Left ventricle myocardium inferior (tissue), 1 donor: ENCODE results near the gene MTCL1. TPM values are rescaled to one million over a fixed set of nuclear protein-coding genes. Genes with fewer than 3 reads are reported as not detected.

ENCODE experiments used
- DNase-seq: peaks from one replicate; pipeline ENCODE4 v3.0.0-alpha.2; 2020
- H3K27ac ChIP-seq: fragments of 200-600 bp; replicated peaks from 2 replicates; pipeline ENCODE4 v1.8.0; 2021
- H3K27me3 ChIP-seq: fragments of 200-600 bp; 2 replicates; pipeline ENCODE4 v1.8.0; 2021; ENCODE audit warnings: low read depth
- H3K36me3 ChIP-seq: fragments of 200-600 bp; 2 replicates; pipeline ENCODE4 v1.8.0; 2021
- H3K4me1 ChIP-seq: fragments of 200-600 bp; 2 replicates; pipeline ENCODE4 v1.8.0; 2021
- H3K4me3 ChIP-seq: fragments of 200-600 bp; 2 replicates; pipeline ENCODE4 v1.8.0; 2021; ENCODE audit warnings: mild to moderate bottlenecking, moderate library complexity
- H3K9me3 ChIP-seq: fragments of 200-600 bp; replicated peaks from 2 replicates; pipeline ENCODE4 v1.8.0; 2021
- intact Hi-C: fragments of 100-400 bp; cut with micrococcal nuclease; formaldehyde crosslinking; loops from one replicate; pipeline ENCODE4 v1.11.0; 2022
- total RNA-seq: library from RNA; stranded (reverse); fragmentation: NEBNext Ultra II Directional; extraction: Animal tissue kit (Norgen Biotek cat#: 25700); gene quantifications from one replicate; pipeline ENCODE4 v1.2.1, GENCODE V29; 2021
- TF ChIP-seq, protein P1 (sequence below): fragments of 200-600 bp; IDR thresholded peaks from 2 replicates; pipeline ENCODE4 v1.8.0; 2021; ENCODE audit warnings: antibody characterized with exemption, mild to moderate bottlenecking, borderline replicate concordance
- donor health status: DM: no; HTN: yes; CAD: no; lungs with severe emphysema.

Gene MTCL1
- total RNA-seq, 1 donor from 2014 or later: 9.1 TPM

DNA sequence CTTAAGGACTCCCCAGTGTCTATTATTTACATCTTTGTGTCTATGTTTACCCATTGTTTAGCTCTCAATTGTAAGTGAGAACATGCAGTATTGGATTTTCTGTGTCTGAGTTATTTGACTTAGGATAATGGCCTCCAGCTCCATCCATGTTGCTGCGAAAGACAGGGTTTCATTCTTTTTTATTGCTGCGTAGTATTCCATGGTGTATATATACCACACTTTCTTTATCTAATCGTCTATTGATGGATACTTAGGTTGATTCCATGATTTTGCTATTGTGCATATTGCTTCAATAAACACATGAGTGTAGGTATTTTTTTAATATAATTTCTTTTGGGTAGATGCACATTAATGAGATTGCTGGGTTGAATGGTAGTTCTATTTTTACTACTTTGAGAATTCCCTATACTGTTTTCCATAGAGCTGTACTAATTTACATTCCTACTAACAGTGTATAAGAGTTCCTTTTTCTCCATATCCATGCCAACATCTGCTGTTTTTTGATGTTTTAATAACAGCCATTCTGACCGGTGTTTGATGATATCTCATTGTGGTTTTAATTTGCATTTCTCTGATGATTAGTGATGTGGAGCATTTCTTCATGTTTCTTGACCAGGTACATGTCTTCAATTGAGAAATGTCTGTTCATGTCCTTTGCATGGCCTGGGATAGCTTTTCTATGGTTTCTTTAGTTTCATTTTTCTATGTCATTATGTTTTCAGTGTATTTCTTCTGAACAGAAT, 21.8 kb downstream of the MTCL1 start:
- no peak for DNase-seq
- H3K4me3 ChIP-seq: no peak overlapping the region
- H3K27me3 ChIP-seq: no peaks in the 10 kb centered on the region
- peaks cover 5% of the 10 kb centered on the region for H3K9me3 ChIP-seq
- H3K36me3 ChIP-seq: no peaks in the 10 kb centered on the region
- peaks cover 15% of the 10 kb centered on the region for H3K4me1 ChIP-seq
- no peak overlapping the region for H3K27ac ChIP-seq
- TF ChIP-seq, protein P1, sequence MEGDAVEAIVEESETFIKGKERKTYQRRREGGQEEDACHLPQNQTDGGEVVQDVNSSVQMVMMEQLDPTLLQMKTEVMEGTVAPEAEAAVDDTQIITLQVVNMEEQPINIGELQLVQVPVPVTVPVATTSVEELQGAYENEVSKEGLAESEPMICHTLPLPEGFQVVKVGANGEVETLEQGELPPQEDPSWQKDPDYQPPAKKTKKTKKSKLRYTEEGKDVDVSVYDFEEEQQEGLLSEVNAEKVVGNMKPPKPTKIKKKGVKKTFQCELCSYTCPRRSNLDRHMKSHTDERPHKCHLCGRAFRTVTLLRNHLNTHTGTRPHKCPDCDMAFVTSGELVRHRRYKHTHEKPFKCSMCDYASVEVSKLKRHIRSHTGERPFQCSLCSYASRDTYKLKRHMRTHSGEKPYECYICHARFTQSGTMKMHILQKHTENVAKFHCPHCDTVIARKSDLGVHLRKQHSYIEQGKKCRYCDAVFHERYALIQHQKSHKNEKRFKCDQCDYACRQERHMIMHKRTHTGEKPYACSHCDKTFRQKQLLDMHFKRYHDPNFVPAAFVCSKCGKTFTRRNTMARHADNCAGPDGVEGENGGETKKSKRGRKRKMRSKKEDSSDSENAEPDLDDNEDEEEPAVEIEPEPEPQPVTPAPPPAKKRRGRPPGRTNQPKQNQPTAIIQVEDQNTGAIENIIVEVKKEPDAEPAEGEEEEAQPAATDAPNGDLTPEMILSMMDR: no peak
- intact Hi-C loops: no loop called here

DNA sequence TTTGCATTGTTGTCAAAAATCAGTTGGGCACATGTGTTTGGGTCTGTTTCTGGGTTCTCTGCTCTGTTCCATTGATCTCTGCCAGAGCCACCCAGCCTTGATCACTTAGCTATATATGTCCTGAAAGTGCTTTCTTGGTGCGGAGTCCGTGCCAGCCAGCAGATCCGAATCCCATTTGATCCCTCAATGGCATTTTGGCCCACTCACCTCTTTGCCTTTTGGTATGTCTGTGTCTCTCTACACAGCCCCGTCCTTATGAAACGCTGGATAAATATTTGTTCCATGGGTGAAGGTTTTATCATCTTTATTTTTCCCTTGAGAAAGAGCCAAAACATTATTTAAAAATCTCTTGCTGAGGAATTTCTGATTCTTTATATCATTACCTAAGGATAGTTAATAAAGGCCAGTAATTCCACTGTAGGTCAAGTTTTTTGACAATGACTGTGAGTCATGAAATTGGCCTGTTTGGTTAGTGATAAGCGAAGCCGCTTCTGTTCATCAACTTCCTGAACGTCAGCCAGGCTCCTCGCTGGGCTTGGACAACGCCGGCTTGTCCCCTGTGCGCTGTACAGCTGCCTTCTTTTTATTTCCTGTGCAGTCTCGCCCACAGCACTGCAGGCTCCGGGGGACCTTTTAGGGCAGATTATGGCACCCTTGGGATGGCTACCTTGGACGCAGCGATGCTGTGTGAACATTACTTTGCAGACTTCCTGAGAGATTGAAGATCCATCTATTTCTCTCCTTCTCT, 24.9 kb downstream of the MTCL1 start:
- DNase-seq: peak; percentile 59
- Histone ChIP-seq H3K27ac (peak overlapping the region; percentile 43), H3K4me3 (peak overlapping the region; percentile 7), H3K27me3 (no peaks in the 10 kb centered on the region), H3K4me1 (peaks cover 15% of the 10 kb centered on the region), H3K36me3 (no peaks in the 10 kb centered on the region), H3K9me3 (peaks cover 5% of the 10 kb centered on the region)
- intact Hi-C loops: no loop called here
- TF ChIP-seq, protein P1: no peak

DNA sequence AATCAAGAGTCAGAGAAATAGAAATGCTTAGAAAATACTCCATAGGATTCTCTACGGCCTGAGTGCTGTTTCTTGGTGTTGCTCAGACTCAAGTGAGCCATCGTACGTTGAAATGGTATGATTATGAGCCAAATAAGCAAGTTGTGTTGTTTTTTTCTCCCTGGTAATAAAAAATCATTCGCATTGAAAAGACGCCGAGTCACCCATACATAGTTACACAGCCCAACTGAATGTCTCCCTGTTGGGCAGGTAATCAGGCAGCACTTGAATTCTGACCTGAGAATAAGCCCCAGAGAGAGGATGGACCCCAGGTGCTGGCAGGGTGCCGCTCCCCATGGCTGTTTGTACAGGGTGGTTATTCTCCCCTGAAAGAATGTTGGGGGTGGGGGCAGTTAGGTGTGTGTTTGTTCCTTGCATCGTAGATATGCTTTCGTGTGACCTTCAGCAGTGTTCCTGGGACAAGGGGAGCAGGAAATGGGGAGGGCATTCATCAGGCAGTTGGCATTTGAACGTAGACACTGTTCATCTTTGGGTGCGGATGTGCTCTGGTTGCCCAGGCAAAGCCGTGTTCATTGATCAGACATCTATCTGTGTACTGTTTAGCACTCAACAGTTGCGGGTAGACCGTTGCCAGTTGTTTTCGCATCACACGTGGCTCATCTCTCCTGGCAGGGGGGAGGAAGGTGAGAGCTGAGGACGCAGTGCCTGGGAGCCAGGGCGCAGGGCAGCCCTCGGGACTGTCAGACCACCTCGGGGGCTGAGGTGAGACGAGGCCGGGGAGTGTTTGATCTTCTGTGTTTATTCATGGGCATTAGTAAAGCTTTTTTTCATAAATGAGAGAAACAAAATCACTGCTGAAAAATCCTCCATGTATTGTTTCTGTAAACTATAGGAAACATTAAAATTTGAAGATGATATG, 27.3 kb downstream of the MTCL1 start:
- no peaks in the 10 kb centered on the region for H3K9me3 ChIP-seq
- peaks cover 15% of the 10 kb centered on the region for H3K4me1 ChIP-seq
- intact Hi-C loops: no loop called here
- no peak for DNase-seq
- no peaks in the 10 kb centered on the region for H3K27me3 ChIP-seq
- no peak overlapping the region for H3K27ac ChIP-seq
- no peak overlapping the region for H3K4me3 ChIP-seq
- H3K36me3 ChIP-seq: no peaks in the 10 kb centered on the region
- TF ChIP-seq, protein P1: no peak

DNA sequence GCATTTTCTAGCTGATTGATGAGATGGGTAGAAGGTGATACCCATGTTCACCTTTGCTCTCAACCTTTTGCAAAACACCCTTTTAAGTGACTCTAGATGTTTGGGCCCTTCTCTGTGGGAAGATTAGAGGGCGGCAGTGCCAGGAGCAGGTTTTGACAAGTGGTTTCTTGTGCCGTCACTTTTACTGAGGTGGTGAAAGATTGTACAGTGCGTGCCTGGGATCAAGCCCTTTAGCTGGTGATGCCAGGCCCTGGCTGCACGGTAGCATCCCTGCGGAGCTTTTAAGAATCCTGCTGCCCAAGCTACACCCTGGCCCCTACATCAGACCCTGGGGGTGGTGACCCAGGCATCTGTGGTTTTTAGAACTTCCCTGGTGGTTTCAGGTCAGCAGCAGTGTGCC, 29.1 kb downstream of the MTCL1 start:
- peaks cover 15% of the 10 kb centered on the region for H3K4me1 ChIP-seq
- no peaks in the 10 kb centered on the region for H3K36me3 ChIP-seq
- H3K4me3 ChIP-seq: no peak overlapping the region
- DNase-seq: no peak
- intact Hi-C loops: no loop called here
- H3K27ac ChIP-seq: no peak overlapping the region
- TF ChIP-seq, protein P1: no peak
- H3K9me3 ChIP-seq: no peaks in the 10 kb centered on the region
- H3K27me3 ChIP-seq: no peaks in the 10 kb centered on the region

DNA sequence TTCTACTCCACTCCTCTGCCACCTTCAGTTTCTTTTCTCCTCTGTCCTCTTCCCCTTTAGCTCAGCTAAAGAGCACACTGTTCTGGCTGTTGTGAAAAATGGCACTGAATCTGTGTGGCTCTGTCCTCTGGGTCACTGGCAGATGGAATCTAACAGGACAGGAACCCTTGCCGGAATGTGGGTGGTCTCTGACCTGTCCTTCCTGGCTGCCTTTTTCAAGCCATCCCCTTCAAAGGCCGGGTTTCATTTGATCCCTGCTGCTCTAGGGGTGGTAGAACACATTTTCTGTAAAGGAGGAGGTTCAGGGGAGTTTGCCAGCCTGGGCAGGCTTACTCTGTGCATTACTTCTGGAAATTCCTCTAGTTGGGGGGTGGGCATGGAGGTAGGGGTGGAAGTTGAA, 29.9 kb downstream of the MTCL1 start:
- DNase-seq: no peak
- intact Hi-C loops: no loop called here
- H3K27me3 ChIP-seq: no peaks in the 10 kb centered on the region
- peaks cover 8% of the 10 kb centered on the region for H3K4me1 ChIP-seq
- H3K9me3 ChIP-seq: no peaks in the 10 kb centered on the region
- no peak overlapping the region for H3K4me3 ChIP-seq
- H3K27ac ChIP-seq: no peak overlapping the region
- TF ChIP-seq, protein P1: no peak
- H3K36me3 ChIP-seq: no peaks in the 10 kb centered on the region
